A673 (cell line): ENCODE results near the gene HOXD3. TPM values are rescaled to one million over a fixed set of nuclear protein-coding genes. Genes with fewer than 3 reads are reported as not detected.

ENCODE experiments used
- BruUV-seq: library from RNA; stranded (reverse); fragments of 400-500 nt; replicated peaks from 2 replicates; lab custom pipeline; 2021; lab: Mats Ljungman, UMichigan
- CTCF ChIA-PET: fragments of 300-600 bp; sonication (Branson Sonifier 250); formaldehyde crosslinking; loops from one replicate; lab custom pipeline; 2022; ENCODE audit warnings: antibody characterized with exemption; lab: Charles Lee
- POLR2A ChIA-PET: fragments of 300-600 bp; sonication (Branson Sonifier 250); formaldehyde crosslinking; loops from one replicate; lab custom pipeline; 2022; ENCODE audit warnings: antibody characterized with exemption; ENCODE audit not compliant: low non-redundant PET; lab: Charles Lee
- DNase-seq: peaks from one replicate; pipeline ENCODE4 v3.0.0-alpha.2; 2015; ENCODE audit warnings: low spot score
- H3K27ac ChIP-seq: fragments of 200-600 bp; sonication (generic); 2 replicates; pipeline ENCODE4 v1.5.1; 2016; ENCODE audit warnings: mixed run types, low read depth, mild to moderate bottlenecking, mixed read lengths, antibody characterized with exemption, low read length; ENCODE audit not compliant: poor library complexity, severe bottlenecking
- H3K27me3 ChIP-seq: fragments of 200-600 bp; sonication (generic); replicated peaks from 2 replicates; pipeline ENCODE4 v1.6.1; 2017; ENCODE audit warnings: mixed run types, low read depth, mild to moderate bottlenecking, mixed read lengths, antibody characterized with exemption, low read length; ENCODE audit not compliant: insufficient read depth, poor library complexity
- H3K36me3 ChIP-seq: fragments of 200-600 bp; sonication (generic); 2 replicates; pipeline ENCODE4 v1.6.1; 2016; ENCODE audit warnings: mixed run types, mild to moderate bottlenecking, mixed read lengths, antibody characterized with exemption, low read length; ENCODE audit not compliant: insufficient read depth, poor library complexity, severe bottlenecking
- H3K4me1 ChIP-seq: fragments of 200-600 bp; sonication (generic); 2 replicates; pipeline ENCODE4 v1.6.1; 2017; ENCODE audit warnings: mixed run types, mild to moderate bottlenecking, mixed read lengths, antibody characterized with exemption, low read length; ENCODE audit not compliant: insufficient read depth, poor library complexity, severe bottlenecking
- H3K4me3 ChIP-seq: fragments of 200-600 bp; sonication (generic); 2 replicates; pipeline ENCODE4 v1.5.1; 2016; ENCODE audit warnings: low read depth, mixed run types, mild to moderate bottlenecking, mixed read lengths, low read length; ENCODE audit not compliant: poor library complexity, severe bottlenecking
- H3K9me3 ChIP-seq: fragments of 200-600 bp; sonication (generic); 2 replicates; pipeline ENCODE4 v1.6.1; 2016; ENCODE audit warnings: mixed run types, low read depth, mild to moderate bottlenecking, mixed read lengths, antibody characterized with exemption, low read length; ENCODE audit not compliant: poor library complexity, severe bottlenecking
- EZH2 ChIP-seq: fragments of 200-600 bp; sonication (generic); IDR thresholded peaks from 2 replicates; pipeline ENCODE4 v1.6.1; 2017; ENCODE audit warnings: borderline replicate concordance, low read depth, mild to moderate bottlenecking, mixed read lengths, antibody characterized with exemption, low read length; ENCODE audit not compliant: poor library complexity, severe bottlenecking
- intact Hi-C: fragments of 100-400 bp; cut with micrococcal nuclease; formaldehyde crosslinking; loops from one replicate; pipeline ENCODE4 v1.10.0; 2022; ENCODE audit not compliant: unreplicated experiment
- total RNA-seq: library from RNA; stranded (reverse); gene quantifications from 2 replicates; pipeline ENCODE4 v1.2.3, GENCODE V29; 2021
- TF ChIP-seq, protein P1 (sequence below): fragments of 300-800, 200-600 bp; sonication (generic); conservative IDR thresholded peaks from 2 replicates; pipeline ENCODE4 v1.5.1; 2017; ENCODE audit warnings: low read depth, mild to moderate bottlenecking, antibody characterized with exemption, low read length, moderate library complexity, mixed read lengths

Gene HOXD3
- total RNA-seq, 1 experiment from 2014 or later: 41.3 TPM

DNA sequence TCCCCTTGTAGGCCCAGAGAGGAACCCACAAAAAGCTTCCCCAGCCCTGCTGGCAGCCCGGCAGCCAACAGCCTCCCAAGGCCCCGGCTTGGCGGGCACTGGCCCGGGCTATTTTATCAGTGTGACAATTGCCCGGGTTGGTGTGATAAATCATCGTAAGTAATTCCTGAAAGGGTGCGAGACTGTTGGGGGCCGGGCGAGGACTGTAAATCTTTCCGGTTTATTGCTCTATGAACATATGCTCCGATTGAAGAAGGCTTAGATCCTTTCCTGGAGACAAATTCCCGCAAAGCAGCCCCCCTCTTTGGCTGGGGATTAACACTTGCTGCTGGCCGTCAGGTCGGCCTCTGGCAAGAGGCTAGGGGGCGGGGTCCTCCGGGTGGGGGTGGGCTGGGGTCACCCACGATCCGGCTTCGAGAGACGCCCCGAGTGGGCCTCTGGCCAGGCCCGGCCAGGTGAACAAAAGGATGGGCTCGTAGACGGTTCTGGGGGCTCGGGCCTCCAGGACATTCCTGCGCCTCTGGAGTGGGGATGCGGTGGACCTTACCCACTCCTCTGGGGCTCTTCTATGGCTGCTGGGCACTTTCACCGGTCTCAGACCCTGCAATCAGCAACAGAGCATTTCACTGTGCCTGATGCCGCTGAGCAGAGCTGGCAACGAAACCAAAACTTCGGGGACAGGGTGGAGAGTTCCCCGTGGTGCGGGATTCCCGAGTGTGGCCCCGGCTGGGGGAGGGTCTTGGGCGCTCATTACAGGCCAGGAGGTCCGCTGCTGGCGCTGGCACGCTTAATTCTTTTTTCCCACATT lies 2.0 kb downstream of the HOXD3 start:
- Histone ChIP-seq H3K4me3 (no peak overlapping the region), H3K36me3 (peaks cover 29% of the 10 kb centered on the region), H3K4me1 (peaks cover 28% of the 10 kb centered on the region), H3K9me3 (no peaks in the 10 kb centered on the region), H3K27ac (peak overlapping the region; percentile 37), H3K27me3 (no peaks in the 10 kb centered on the region)
- BruUV-seq: no TSS peak
- TF ChIP-seq EZH2: no peak
- TF ChIP-seq, protein P1, sequence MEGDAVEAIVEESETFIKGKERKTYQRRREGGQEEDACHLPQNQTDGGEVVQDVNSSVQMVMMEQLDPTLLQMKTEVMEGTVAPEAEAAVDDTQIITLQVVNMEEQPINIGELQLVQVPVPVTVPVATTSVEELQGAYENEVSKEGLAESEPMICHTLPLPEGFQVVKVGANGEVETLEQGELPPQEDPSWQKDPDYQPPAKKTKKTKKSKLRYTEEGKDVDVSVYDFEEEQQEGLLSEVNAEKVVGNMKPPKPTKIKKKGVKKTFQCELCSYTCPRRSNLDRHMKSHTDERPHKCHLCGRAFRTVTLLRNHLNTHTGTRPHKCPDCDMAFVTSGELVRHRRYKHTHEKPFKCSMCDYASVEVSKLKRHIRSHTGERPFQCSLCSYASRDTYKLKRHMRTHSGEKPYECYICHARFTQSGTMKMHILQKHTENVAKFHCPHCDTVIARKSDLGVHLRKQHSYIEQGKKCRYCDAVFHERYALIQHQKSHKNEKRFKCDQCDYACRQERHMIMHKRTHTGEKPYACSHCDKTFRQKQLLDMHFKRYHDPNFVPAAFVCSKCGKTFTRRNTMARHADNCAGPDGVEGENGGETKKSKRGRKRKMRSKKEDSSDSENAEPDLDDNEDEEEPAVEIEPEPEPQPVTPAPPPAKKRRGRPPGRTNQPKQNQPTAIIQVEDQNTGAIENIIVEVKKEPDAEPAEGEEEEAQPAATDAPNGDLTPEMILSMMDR: no peak
- DNase-seq: peak; percentile 88
- intact Hi-C loops: loop anchor here (5.0 kb wide), 1 partner anchor 298 kb away; no protein-coding TSS in a partner anchor
- CTCF ChIA-PET: interaction anchor here (0.6 kb wide), 1 partner anchor 485 kb away, joined by 3 read pairs; no protein-coding TSS in a partner anchor
- POLR2A ChIA-PET: interaction anchor here (0.6 kb wide), 1 partner anchor 1335 kb away, joined by 6 read pairs; no protein-coding TSS in a partner anchor

- Histone ChIP-seq H3K27me3 (no peaks in the 10 kb centered on the region), H3K27ac (peak overlapping the region; percentile 37), H3K4me1 (peaks cover 28% of the 10 kb centered on the region), H3K4me3 (no peak overlapping the region), H3K9me3 (no peaks in the 10 kb centered on the region), H3K36me3 (peaks cover 23% of the 10 kb centered on the region)
- ChIA-PET CTCF (no interaction called here), POLR2A (no interaction called here)
- DNase-seq: no peak
- TF ChIP-seq EZH2: no peak
- TF ChIP-seq, protein P1: no peak
- BruUV-seq: no TSS peak
- intact Hi-C loops: loop anchor here (5.0 kb wide), 1 partner anchor 298 kb away; no protein-coding TSS in a partner anchor
Observed at GRCh38 chr2:176159663-176160250, 2.6 kb downstream of the HOXD3 start.

GRCh38 chr2:176160251-176160985 lies 3.3 kb downstream of the HOXD3 start:
- TF ChIP-seq EZH2: no peak
- TF ChIP-seq, protein P1: no peak
- peaks cover 28% of the 10 kb centered on the region for H3K4me1 ChIP-seq
- POLR2A ChIA-PET: no interaction called here
- H3K27me3 ChIP-seq: no peaks in the 10 kb centered on the region
- H3K9me3 ChIP-seq: no peaks in the 10 kb centered on the region
- BruUV-seq: no TSS peak
- no peak for DNase-seq
- H3K36me3 ChIP-seq: peaks cover 18% of the 10 kb centered on the region
- intact Hi-C loops: no loop called here
- no peak overlapping the region for H3K27ac ChIP-seq
- CTCF ChIA-PET: no interaction called here
- no peak overlapping the region for H3K4me3 ChIP-seq
